HG03439 (cell line): ENCODE data around the gene UBE2M.
"Not testable (repeated sequence)": the region's sequence is repeated elsewhere in the genome, so short reads cannot be mapped to it uniquely, and the experiment has no call there.

ENCODE experiments used
- ATAC-seq: cut with Tn5 transposase; IDR thresholded peaks from one replicate; pipeline ENCODE4 v1.9.1; 2021; ENCODE audit warnings: mild to moderate bottlenecking, moderate library complexity; ENCODE audit not compliant: unreplicated experiment

The UBE2M gene

GRCh38 chr19:58542641-58543372, 15.6 kb downstream of the UBE2M start:
- ATAC-seq = not testable (repeated sequence)

GRCh38 chr19:58539169-58539559, 19.2 kb downstream of the UBE2M start:
- ATAC-seq = not testable (repeated sequence)

GRCh38 chr19:58538257-58539168, 19.9 kb downstream of the UBE2M start:
- no peak for ATAC-seq

- ATAC-seq = no peak
Measured at GRCh38 chr19:58536852-58537798, 21.3 kb downstream of the UBE2M start.

GRCh38 chr19:58535857-58536256, 22.6 kb downstream of the UBE2M start:
- ATAC-seq = no peak

DNA sequence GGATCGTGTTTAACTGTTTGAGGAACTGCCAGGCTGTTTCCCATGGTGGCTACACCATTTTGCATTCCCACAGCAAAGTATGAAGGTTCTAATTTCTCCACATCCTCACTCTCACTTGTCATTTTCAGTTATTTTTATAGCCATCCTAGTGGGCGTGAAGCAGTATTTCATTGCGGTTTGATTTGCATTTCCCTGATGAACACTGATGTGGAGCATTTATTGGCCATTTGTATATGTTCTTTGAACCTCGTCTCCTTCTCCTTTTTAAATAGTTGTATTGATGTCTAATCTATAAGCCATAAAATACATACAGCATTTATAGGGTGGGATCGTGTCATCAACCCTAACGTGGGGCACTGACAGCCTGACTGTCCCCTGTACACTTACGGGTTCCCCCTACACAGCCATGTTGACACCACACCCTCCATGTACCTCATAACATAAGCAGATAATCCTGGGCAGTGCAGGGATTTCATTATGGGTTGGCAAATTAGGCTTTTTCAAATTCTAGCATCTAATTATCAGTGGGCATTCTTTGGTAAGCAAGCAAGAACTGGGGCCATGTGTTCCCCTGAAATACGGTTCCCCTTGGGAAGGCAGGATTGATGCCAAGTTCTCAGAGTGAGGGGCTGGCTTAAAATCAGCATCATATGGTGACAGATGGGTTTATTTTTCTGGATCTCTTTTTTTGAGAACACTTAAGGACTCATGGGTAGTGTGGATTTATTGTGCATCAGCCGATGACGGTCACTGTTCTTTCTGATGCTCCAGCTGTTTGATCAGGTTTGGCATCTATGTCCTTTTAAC, 27.2 kb downstream of the UBE2M start:
- ATAC-seq = no peak

GRCh38 chr19:58529405-58529804, 29.0 kb downstream of the UBE2M start:
- no peak for ATAC-seq

DNA sequence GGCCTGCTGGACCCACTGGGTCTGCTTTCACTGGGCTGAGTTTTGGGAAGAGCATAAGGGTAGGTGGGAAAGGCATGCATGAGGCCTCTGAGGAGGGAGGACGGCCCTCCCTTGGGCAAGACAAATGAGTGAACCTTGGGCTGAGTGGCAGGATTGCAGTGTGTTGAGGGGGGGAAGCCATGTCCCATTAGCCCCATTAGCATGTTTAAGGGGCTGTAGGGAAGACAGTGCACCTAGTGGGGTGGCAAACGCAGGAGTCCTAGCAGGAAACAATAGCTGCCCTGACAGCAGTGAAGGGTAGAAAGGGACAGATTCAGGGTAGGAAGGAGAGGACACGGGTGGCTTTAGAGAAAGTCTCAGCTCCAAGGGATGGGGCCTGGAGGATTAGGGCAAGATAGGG, 35.7 kb downstream of the UBE2M start:
- ATAC-seq = no peak

- ATAC-seq = no peak
Measured at GRCh38 chr19:58521651-58522050, 36.8 kb downstream of the UBE2M start.

GRCh38 chr19:58520257-58520599, 38.2 kb downstream of the UBE2M start:
- no peak for ATAC-seq

DNA sequence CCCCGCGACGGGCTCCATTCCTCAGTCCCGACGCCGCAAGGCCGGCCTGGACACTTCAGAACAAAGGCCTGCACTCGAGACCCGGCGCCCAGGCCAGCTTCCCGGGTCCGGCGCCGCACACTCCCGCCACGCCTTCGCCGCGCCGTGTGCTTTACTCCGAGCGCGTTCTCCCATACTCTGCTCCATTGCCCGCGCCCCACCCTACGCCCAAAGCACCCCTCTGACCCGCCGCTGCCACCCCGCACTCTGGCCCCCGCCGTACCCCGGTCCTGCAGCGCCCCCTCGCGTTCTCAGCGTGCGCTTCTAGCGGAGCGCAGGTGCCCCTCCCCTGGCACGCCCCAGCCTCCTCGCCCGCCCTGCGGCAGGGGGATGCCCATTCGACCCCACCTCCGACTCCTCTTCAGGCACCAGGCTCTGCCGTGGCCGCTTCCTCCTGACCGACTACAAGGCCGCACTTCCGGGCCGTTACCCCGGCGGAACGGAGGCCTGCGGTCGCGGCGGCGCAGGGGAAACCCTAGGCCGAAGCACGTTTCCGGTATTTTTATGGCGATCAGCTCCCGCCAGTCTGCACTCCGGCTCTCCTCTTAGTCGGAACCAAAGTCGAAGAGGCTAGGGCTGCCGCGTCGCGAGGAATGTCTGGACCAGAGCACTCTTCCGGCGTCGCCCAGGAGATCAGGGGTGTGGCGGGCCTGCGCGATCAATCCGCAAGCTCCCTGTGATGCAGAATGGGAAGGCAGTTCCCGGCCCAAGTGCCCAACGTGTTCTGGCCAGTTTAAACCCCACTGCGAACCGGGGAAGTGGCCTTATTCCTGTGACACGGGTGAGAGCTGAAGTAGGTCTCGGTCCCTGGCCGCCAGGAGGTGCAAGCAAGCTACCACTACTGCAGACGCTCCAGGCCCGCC, 38.8 kb downstream of the UBE2M start, which contains the start of gene ZBTB45:
ZBTB45 (minus strand) TSS at position 456 of the 902 bp plus-strand sequence. CDS start 2,137 bp downstream, outside the sequence.
- peak; percentile 79 for ATAC-seq

DNA sequence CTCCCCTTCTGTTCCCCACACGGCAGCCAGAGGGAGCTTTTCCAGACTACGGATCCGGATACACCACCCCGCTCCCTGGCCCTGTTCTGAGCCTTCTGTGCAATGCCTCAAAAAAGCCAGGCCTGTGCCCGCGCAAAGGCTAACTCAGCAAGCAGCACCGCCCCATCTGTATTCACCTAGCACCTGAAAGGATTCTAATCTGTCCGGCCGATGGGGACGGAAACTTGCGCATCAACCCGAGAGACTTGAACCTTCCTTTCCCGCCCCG, 39.4 kb downstream of the UBE2M start:
- ATAC-seq = peak; percentile 2

- ATAC-seq = no peak
Measured at GRCh38 chr19:58518256-58519086, 39.9 kb downstream of the UBE2M start.

- no peak for ATAC-seq
Measured at GRCh38 chr19:58516964-58517833, 41.2 kb downstream of the UBE2M start.

DNA sequence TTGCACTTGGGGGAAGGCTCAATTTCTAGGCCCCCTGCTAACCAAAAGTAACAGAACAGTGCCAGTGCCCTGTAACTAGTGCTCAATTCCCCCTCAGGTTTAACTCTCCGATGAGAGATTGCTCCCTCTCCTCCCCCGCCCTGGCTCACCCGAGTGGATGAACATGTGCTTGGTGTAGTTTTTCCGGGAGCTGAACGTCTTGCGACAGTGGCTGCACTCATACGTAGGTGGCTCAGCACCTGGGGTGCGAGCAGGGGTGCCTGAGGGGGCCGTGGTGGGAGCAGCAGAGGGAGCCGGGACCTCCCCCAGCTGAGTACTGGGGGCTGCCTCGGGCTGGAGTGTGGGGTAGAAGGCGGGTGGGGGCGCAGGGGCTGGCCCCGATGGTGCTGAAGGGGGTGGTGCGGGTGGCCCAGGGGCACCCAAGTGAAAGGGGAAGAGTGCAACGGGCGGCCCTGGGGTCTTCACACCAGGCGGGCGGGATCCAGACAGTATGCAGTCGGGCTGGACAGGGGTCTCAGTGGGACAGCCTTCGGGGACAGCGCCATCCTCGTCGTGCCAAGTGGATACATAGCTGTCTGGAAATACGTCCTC, 42.1 kb downstream of the UBE2M start:
- ATAC-seq = no peak

- ATAC-seq = no peak
Measured at GRCh38 chr19:58515259-58515658, 43.2 kb downstream of the UBE2M start.

- ATAC-seq = no peak
Measured at GRCh38 chr19:58514564-58515022, 43.8 kb downstream of the UBE2M start.
